NCI-H2081 treated with DMSO at 0.1 percent for 48 hours (cell line): ENCODE results near the gene SH3PXD2A.

Experiments used
- DNase-seq: peaks from one replicate; lab custom pipeline; 2025; lab: John Stamatoyannopoulos, UW

SH3PXD2A gene

DNA sequence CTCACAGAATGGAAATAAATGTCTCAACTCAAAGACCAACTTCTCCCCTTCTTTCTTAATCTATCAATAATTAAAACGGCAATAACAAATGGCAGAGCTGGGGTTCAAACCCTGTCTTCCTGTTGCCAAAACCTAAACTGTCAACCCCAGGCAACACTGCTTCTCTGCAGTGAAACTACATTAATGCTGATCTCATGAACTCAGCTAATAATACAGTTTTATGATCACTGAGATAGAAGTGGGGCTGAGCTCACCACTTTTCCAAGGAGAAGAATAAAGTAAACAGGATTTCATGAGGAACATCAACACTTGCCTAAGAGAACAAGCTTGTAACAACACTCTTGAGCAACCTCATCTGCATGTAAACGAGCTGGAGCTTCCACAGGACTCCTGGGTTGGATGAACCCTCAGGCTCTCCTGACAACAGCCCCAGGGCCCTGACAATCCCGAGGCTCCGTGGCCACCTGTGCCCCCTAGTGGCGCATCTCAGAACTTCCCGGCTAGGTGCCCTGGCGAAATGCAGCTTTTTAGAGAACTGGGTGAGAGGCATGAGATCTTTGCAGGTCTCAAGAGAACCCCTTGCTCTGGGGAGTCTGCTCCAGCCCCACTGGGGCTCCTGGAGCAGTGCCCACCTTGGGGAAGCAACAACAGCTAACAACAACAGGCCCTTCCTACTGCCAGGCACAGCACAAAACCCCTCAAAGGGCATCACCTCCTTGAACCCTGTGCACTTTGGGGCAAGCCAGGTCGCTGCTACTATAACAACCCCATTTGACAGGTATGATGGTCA lies 169.3 kb downstream of the SH3PXD2A start:
- no peak for DNase-seq

DNA sequence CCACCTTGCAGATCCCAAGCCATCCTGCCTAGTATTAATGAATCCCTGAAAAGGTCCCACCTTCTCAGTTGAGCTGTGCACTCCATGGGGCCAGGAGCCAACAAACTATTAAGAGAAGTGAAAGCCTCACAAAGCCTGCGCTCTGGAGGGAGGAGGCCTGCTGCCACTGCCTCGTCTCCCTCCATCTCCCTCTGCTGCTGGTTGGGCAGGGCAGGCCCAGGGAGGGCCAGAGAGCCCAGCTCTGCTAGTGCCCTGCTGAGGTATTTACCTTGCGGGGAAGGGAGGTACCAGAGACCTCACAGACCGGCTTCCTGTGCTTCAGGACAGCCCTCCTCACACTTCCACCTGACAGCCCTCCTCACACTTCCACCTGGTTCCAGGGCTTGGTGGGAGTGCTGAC lies 171.5 kb downstream of the SH3PXD2A start:
- no peak for DNase-seq

DNA sequence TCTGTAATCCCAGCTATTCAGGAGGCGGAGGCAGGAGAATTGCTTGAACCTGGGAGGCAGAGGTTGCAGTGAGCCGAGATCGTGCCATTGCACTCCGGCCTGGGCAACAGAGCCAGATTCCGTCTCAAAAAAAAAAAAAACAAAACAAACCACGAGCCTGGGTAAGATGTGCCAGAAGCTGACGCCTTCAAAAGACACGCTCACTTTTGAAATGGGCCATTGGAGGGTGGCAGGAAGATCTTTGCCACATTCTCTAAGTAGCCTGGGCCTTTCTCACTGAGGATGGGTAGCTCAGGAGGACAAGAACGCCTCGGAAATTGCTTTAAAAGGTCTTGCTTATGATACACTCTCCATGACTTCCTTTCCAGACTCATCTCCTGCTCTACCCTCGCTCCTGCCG lies 172.7 kb downstream of the SH3PXD2A start:
- DNase-seq = no peak

DNA sequence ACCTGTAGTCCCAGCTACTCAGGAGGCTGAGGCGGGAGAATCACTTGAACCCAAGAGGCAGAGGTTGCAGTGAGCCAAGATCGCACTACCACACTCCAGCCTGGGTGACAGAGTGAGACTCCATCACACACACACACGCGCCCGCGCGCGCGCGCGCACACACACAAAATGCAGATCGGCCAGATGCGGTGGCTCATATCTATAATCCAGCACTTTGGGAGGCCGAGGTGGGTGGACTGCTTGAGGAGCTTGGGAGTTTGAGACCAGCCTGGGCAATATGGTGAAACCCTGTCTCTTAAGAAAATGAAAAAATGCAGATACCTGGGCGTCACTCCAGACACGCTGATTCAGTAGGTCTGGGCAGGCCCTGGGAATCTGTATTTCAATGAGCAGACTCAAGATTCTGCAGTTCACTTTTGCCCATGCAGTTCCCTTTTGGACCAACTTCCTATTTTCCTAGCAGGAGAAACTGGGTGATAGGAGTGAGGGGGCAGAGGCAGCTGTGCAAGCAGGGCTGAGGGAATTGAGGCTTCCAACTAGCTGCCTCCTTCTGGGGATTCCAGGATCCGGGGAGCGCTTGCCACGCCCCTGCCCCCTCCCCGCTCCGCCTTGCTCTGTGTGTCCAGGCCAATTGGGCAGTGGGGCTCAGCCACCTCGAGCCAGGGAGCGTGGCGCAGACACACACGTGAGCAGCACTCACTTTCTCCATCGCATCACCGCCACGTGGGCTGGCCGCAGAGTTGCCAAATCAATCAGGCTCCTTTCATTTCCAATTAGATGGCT lies 173.6 kb downstream of the SH3PXD2A start:
- DNase-seq = no peak

DNA sequence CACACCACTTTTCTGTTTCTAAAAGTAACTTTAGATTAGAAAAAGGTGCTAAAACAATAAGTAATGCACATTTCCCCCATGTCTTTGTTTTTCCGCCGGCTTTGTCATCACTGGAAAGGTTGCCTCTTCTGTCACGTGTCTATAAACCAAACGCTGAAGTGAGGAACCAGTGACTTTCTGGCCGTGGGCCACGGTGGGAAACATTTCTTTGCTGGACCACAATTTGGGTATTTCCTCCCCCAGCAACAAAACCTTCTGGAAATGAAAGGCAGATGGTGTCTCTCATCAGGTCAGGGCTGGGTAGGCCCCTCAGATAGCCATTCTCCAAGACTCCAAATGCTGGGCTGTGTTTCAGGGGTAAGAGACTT lies 174.5 kb downstream of the SH3PXD2A start:
- no peak for DNase-seq

DNA sequence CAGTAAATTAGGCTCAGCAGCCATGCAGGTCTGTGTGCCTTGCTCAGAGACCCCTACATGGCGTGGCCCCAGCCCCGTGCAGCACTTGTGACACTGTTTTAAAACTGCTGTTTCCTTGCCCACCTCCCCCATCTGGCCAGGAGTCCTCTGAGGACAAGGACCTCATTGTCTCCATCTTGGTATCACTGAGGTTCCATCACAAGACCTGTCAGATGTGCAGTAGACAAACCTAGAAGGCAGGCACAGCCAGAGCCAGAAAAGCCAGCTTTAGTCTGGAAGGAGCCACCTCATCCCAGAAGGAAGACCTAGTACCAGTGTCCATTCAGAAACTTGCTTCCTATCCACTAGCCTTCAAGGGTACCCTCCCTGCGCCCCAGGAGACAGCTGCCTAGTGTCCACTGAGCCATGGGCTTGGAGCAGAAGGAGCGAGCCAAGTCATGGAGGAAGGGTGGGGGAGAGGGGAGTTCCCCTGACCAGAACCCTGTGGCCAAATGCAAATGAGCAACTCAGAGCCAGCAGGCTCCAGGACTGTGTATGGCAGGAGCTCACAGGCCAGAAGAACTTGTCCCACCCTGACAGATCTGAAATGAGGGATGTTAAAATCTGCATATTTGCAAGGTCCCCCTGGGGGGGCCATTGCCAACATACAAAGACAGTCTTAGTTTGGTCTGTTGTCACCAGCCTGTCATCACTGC lies 176.1 kb downstream of the SH3PXD2A start:
- DNase-seq = no peak

DNA sequence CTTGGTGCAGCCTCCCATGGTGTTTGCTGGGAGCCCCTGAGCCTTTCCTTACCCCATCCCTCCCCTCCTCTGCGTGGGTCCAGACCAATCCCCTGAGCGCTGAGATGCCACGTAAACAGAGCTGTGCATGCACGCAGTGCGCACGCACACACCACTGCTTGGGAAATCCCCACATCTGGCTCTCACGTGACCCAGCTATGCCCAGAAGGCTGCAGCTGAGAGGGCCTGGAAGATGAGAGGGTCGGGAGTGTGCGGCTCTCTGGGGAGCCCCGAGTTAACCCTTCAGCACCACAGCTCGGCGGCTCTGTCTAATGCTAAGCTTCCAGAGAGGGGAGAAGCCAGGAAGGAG lies 177.2 kb downstream of the SH3PXD2A start:
- DNase-seq = no peak

DNA sequence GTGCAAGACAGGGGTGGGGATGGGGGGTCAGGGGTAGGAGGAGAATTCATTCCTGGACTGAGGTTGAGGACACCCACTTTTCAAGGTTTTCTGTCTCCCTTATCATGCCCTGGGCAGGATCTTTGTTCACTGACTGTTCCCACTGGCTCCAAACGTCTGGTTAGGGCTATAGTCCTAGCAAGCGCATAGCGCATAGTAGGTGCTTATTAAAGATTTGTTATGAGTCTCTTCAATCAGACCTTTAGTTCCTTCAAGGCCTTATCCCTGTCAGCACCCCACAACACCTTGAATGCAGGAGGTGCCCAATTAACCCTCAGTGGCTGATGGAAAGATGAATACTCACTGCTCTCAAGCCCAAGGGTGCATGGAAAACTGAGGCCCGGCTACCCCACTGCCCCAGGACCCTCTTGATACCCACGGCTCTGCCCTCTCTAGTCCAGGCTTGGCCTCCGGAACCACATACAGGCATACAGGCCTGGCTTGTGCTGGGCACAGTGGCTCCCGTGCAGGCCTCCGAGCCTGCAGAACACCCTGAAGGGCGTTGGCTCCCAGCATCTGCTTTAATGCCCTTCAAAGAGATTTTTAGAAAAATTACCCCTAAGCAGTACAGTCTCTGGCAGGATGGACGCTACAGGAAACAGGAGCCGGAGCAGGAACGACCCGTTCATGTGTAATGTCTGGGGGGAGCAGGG lies 177.7 kb downstream of the SH3PXD2A start:
- DNase-seq = no peak

DNA sequence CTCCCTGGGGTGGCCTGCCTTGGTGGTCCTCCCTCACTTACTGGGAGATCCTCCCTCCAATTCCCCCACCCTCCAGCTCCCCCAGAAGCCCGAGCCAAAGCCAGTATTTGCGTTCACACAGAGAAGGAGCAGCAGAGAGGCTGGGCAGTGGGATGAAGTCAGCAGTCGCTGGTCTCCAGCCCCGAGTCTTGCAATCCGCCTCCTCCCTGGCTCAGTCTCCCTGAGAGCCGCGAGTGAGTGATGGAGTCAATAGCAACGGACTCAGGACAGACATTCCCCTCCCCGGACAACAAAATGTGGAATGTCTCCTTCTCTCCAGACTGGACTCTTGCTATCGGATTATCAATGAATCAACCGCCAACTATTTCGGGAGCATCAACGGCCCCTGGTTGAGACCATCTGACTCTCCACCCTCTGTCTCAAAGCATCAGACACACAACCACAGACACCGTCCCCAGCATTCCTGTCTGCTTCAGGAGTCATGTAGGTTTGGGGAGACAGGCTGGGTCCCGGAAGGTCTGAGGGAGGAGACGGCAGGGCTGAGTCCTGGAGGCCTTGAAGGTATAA lies 178.4 kb downstream of the SH3PXD2A start:
- no peak for DNase-seq

DNA sequence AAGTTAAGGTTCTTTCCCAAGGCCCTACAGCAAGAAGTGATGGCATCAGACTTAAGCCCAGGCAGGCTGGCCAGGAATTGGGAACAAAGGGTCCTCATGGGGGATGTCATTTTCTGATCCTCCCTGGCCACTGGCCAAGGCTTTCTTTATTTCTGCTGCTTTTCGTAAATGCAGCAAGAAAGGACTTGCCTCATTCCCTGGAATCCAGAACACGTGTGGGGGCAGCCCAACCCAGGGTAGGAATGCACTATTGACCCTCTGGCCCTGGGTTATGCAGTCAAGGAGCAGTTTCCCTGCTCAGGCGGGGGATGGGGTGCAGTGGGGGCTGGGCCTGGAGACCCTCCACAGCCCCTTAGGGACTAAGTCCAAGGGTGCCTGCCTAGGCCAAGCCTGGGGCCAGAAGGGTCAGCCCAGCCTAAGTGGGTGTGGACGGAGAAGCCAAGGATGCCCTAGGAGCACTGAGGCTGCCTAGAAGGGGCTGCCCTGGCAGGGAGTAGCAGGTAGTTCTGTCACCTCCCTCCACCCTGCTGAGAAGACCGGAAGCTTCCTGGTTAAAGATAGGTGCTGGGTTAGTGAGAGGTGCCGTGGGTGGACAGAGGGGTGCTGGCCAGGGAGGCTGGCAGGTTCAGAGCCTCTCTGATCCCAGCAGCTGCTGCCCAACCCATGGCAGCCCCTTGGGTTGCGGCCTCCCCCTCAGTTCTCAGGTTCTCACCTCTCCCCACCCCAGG lies 179.2 kb downstream of the SH3PXD2A start:
- DNase-seq = no peak

DNA sequence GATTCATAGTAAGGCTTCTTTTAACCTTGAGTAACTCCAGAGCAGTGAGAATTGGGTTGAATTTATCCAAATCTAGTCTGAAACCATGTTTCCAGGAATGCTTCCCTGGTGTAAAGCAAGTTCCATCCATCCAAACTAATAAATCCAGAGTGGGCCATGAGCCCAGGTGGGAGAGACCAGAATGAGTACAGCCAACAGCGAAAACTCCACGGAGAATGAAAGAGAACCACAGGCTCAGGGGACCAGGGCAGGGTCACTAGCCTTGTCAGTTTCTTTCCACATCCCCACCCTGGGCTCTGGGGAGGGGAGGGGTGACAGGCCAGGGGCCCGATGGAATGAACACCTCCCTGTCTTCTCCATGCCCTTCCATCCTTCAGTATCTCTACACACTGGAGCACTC lies 181.8 kb downstream of the SH3PXD2A start:
- no peak for DNase-seq

DNA sequence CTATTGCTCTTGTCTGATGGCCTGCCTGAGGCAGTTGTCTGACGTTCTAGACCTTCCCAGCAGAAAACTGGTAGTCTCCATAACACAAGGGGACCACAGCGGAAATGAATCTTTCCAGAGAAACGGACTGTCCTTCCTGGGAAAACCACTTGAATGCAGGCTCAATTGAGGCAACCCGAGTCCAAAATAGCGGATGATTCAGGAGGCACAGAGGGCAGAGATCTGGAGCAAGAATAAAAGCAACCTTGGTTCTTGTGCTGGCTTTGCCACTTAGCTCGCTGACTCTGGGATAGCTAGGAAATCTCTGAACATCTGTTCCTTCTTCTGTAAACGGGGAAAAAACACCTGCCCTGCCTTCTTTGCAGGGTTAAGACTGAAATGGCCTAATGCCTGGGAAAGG lies 183.0 kb downstream of the SH3PXD2A start:
- no peak for DNase-seq

DNA sequence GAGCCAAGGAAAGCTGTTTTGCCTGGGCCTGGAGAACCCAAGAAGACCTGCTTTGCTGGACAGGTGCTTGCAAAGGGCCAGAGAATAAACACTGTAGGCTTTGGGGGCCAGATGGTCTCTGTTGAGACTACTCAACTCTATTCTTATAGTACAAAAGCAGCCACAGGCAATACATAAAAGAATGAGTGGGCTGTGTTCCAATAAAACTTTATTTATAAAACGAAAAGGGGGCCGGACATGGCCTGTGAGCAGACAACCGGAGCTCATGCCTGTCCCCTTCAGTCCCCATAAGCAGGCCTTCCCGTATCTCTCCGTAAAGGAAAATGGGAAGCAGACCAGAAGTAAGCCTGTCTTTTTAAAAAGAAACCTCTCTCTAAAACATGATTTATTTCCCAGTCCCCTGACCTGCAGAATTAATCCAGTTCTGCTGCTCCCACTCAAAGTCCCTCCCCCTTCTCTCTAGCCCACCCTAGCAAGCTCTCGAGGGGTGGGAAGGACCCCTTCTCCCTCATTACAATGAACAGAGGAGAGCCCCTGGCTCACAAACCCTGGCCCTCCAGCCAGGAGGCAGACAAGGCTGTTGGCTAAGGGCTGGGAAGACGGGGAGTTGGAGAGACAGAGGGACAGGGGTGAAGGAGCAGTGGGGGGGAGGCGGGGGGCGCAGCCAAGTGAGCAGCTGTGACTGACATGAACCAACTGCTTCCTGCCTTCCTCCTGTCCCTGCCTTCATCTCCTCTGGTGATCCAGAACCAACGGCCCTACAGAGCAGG lies 184.1 kb downstream of the SH3PXD2A start:
- no peak for DNase-seq

DNA sequence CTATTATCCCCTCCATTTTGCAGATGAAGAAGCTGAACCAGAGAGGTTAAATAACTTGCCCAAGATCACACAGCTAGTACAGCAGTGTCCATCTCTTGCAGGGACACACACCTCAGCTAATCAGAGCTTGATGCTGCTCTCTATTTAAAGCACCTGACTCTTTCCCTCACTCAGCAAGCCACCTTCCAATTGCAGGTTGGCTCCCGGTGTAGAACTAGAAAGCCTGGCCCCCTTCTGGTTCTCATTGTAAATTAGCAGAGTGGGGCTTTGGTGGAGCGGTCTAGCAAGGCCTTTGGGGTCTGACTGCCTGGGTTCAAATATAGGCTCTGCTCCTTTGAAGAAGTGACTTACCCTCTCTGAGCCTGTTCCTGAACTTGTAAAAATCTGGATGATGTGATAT lies 185.4 kb downstream of the SH3PXD2A start:
- no peak for DNase-seq

DNA sequence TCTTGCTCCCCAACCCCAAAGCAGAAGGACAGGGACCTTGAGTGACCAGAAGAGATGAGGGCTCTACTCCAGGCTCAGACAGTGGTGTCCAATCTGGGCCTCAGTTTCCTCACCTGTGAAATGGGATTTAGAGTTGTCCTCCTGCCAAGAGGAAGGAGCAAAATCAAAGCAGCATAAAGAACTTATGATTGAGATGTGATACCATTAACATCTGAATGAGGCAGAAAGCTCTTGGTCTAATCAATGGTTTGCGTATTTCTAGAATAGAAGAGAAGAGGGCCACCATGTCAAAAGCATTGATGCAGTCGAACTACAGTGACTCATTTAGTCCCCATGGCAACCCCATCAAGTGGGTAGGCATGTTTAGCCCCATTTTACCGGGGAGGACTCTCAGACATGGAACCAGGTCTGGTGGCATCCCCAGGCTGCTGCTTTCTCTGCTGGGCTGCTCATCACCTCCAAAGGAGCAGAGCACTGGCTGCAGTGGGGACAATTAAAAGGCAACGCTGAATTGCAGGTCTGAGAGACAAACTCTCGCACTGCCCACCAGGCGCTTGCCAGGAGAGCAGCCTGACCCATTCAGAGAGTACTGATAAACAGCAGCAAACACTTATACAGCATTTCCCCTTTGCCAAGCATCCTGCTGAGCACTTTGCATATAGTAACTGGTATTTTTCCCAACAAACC lies 186.0 kb downstream of the SH3PXD2A start:
- DNase-seq = no peak

DNA sequence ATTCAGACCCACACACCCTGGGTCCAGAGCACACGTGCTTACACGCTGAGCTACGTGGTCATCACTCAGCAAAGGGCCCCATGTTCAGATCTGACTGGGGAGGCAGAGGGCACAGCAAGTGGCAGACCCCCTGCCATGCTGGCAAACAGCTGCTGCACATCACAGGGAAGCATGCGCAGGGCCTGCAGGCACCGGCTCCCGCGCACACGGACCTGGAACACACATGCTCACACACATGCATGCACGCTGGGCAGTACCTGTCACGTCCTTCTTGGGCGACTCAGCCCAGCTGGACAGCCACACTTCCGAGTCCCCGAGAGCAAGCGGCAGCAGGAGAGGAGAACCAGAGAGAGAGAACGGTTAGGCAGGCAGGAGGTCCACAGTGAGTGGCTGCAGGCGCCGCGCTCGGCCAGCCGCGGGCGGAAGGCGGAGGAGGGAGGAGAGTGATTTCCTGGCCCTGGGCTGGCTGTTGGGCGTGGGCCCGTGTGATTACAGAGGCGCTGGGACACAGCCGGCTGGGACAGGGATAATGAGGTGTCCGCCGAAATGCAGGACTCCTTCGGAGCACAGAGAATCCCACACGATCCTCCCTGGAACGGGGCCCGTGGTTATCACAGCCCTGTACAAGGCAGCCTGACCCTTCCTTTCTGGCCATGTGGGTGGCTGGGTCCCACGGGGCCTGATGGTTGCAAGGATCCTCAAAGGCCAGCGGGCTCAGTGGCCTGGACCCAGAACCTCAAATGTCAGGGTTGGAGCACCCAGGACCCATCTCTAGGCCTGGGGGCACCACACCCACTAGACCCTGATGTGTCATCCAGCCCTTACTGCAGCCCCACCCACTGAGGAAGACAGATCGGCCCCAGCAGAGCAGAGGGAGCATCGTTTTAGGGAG lies 186.8 kb downstream of the SH3PXD2A start:
- DNase-seq = no peak

DNA sequence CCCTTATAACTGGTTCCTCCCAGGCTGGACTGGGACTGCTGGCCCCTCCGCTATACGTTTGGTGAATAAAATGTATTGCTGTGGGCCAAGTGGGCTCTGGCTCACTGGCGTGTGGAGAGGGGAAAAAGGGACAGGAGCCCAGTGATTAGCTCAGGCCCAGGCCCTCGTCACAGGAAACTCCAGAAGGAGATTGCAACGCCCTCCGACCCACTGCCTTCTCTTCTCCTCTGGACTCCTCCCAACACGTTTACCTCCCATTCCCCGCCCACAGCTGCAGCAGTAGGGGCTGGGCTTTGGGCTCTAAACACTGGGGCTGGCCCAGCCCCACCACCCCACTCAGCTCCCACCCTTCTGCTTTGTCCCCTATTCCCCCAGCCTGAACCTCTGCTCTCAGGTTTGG lies 188.0 kb downstream of the SH3PXD2A start:
- no peak for DNase-seq

DNA sequence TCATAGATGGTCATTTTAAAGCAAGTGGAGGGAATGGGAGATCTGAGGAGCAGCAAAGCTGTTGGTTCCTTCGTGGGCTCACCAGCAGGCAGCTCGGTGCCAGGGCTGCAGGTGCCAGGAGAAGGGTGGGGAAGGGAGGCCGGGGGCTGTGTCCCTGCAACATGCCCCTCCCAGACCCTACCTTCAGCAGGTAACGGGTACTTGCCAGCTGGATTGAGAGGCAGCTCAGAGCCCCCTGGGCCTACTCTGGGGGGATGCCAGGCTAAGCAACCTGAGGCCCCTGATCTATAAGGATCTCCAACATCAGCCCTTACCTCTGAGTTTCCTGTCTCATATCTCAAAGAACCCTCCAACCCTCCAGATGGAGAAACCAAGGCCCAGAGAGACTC lies 188.6 kb downstream of the SH3PXD2A start:
- no peak for DNase-seq
